Inflammatory macrophage treated with lipopolysaccharide for 4 hours (primary cell): Measurements from ENCODE around the gene CYFIP2.
A peak's percentile ranks its signal among the peaks of the same experiment; 100 is the strongest.

Experiments
- DNase-seq: peaks from one replicate; pipeline ENCODE4 v3.0.0-alpha.2; 2020

Gene CYFIP2

DNA sequence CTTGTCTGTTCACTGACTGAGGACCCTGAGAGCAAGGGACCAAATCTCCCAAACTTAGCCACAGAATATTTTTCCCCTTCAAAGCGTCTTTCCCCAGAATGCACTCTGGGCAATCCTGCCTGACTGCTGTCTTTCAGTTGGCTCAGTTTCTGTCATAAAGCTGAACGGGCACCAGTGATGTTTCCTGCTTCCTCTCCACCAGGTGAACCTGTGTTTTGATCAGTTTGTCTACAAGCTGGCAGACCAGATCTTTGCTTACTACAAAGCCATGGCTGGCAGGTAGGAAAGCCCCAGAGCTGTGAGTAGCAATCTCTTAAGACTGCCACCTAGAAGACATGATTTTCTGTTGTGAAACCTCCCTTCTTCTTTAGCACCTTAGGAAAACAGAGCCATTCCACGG lies 61.8 kb downstream of the CYFIP2 start:
- no peak for DNase-seq

DNA sequence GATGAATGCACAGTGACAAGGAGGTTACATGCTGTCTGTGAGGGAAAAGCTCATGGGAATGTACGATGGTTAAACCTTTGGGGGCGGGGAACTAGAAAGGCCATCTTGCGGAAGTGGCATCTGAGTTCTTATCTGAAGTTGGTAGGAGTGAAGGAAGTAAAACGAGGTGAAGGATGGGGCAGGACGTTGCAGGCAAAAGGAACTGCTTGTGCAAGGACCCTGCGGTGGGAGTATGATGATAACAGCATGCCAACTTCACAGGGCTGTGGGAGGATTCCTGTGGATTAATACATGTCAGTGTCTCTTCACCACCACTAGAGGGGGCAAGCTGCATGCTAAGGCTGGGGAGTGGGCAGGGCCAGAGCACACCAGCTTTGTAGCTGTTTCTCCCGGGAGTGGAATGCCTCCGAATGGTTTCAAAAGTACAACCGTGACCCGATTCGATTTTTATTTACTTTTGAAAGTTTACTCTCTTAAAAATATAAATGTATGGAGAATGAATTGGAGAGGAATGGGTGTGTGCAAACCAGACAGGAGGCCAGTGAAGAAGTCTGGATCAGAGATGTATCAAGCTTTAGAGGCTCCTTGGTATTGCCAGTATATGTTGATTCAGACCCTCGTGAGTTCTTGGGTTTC lies 62.5 kb downstream of the CYFIP2 start:
- DNase-seq = peak; percentile 76

DNA sequence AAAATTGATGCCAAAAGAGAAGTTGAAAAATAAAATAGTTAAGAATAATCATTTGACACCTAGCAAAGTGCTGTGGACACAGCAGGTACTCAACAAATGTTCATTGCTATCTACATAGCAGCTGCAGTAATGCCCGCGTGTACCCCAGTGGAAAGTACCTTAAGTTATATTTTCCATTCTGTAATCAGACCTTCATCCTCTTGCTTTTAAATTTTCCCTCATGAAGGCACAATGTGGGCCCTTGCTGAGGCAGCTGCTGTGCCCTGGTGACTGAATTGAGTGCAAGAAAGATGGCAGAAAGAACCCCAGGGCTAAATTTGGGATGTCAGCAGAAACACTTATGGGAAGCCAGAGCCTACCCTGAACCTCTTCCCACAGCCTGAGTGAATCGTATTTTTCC lies 65.9 kb downstream of the CYFIP2 start:
- no peak for DNase-seq

DNA sequence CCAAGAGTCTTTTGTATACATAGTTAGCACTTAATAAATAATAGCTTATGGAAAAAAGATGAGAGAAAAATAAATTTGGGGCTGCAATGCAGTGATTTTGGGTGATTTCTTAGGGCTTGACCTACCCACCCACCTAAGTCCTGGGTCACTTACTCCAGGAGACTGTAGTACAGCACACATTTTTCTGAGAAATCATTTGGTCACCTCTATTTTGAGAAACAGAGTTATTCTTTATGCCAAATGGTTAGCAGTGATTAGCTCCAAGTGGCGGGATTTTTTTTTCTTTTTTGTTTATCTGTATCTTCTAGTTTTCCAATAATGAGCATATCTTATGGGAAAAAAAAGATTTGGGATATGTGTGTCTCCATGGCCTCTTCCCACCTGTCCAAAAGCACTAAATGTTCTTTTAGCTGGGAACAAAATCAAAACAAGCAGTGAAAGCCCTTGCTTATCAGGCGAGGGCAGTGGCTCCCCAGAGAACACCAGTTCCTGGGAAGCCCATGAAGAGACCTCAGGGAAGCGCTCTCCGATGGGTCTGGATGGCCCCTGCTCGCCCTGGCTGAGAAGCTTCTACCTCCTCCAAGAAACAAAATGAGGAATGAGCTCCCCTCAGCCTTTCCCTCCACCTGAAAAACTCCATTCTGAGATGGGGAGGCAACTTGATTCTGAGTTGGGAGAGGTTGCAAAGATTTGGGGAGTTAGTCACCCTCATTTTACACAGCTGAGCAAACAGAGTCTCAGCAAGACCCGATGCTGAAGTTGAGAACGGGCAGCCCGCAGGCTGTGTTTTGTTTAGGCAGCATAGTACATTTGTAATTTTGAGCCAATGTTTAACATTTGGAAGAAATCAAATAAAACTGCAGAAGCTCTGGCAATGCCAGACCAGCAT lies 69.9 kb downstream of the CYFIP2 start:
- DNase-seq = no peak

DNA sequence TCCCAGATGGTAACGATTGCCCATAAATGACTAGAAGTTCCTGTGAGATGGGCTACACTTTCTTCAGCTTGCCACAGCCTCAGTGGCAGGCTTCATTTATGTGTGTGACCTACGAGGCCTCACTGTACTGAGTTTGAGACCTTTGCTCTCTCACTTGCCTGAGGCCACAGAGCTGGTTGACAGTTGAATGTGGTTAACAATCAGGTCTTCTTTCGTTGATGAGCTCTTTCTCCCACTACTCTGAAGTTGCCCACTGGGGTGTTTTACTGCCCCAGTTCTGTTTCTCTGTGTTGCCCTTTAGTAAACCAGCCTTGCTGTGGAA lies 70.5 kb downstream of the CYFIP2 start:
- no peak for DNase-seq

DNA sequence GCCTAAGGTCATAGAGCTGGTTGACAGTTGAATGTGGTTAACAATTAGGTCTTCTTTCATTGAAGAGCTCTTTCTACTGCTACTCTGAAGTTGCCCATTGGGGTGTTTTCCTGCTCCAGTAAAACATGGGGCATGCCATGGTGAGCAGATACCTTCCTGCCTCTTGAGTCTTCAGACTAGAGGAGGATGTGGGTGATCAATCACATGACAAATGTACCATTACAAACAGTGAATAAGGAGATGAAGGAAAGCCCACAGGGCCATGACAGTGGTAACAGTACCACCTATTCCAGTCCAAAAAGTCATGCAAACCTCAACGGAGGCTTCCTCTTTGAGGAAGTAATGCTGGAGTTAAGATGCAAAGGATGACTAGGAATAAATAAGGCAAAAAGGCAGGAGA lies 73.5 kb downstream of the CYFIP2 start:
- DNase-seq = no peak

DNA sequence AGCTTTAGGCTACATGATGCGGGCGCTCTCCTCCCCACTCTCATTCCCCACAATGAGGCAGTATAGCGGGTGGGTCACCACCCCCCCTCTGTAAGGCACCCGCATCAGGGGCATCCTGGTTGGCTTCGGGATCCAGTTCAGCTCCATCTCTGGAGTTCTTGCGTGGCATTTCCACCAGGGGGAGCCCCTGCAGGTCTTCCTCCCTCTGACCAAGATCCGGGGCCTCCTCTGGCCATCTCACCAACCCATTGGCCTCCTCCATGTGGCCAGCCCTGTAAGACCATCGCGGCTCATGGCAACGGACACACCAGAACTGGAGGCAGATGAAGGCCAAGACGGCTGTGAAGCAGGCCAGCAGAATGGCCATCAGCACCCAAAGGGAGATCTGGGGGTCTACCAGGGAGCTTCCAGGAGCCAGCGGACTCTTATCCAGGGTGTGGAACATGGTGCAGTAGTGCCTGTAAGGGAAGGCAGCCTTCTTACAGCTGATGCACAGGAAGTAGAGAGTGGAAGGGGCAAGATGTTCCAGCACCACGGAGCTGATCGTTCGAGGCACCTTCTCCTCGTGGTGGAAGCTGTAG lies 77.0 kb downstream of the CYFIP2 start:
- DNase-seq = peak; percentile 43

DNA sequence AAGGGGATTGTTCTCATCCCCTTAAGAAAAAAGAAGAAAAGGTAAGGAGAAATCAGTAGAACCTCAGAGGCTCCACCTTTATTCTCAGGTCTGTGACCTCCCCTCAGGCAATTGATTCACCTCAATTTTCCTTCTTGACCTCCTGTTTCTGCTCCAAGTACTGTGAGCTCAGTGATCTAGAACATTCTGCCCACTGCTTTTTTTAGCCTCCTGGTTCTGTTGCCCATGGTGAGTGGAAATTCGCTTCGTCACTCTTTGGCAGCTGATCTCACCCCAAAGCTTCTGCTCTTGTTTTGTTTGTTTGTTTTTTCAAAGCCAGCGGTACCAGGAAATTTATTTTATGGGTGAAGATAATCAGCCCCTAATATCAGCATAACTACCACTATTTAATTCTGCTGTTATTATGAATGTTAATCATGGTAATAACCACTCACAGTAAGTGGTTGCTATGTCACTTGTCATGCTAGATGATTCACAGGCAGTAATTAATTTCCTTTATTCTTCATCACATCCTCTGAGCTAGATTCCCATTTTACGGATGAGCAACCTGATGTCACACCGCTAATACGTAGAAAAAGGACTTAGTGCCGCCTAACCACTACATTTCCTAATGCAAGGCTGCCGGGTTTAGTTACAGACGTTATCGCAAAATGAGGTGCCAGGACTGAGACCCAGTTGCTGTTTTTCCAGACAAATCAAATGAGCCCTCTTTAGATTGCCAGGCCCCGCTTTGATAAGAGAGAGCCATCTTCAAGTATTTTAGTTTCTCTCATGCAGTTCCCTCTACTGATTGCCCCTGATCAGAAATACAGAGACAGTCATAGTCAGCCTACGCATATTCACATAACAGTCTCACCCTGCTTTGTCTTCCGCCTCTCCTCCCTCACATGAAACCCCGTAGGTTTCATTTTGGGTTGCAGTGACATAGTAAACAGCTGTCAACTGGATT lies 78.2 kb downstream of the CYFIP2 start:
- no peak for DNase-seq

DNA sequence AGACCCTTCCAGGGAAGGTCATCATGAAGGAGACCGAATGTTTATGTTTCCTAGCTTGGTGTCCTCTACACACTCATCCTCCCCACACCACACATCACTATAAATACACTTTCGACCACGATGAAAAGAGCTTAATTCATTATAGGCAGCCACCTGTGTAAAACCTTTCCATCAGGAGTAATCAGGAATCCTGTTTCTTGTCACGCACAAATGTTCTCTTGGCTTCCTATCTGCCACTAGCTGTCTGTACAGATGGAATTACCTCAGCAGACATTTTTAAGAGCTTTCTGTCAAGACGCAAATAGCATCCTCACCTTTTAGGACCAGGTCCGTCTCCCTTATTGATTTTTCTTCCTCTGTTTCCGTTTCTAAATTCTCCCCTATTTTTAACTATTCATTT lies 79.1 kb downstream of the CYFIP2 start:
- DNase-seq = no peak

DNA sequence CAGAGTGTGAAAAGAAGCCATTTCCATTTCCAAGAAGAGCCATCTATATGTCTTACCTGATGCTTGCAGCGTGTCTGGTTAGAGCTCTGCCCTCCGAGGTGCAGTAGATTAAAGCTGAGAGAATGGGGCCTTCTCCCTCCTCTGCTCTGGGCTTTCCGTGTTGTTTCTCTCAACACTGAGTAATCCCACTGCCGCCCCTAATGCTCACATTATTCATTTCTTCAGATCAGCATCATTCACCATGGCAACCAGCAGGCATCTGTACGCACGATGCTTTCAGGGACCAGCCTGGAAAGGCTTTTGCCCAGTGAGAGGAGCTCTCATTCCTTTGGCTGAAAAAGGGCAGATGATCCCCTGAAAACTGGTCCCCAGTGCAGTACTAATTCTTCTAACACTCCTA lies 79.6 kb downstream of the CYFIP2 start:
- no peak for DNase-seq

DNA sequence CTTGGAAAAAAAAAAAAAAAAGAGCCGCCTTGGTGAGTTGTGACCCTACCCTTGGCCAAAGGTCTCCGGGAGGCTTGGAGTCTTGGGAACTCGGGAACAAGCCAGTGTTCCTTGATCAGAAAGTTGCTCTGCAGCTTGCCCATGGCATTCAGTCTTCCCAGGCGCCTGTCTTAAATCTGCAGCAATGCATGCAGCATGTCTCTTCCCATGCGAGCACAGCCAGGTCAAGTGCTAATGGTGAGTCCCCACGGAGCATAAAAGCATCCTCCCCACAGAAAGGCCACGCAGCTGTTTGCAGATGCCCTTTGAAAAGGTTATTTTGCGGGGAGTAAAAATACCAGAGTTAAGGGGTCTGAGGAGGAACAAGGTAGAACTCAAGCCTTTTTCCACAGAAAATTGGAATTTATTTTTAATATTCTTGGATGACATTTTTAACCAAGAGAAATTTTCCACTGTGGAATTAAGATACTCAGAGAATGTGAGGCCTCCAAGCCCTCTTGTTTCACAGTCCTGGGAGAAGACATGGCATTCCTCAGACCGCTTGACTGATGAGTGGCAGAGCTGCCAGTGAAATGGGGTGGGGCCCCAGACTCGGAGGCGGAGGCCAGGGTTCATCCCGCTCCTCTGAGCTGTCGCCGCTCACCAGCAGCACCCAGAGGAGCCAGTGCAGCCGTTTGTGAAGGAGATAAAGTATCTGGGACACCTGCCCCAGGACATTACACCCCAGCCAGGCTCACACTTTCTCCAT lies 81.6 kb downstream of the CYFIP2 start:
- no peak for DNase-seq

DNA sequence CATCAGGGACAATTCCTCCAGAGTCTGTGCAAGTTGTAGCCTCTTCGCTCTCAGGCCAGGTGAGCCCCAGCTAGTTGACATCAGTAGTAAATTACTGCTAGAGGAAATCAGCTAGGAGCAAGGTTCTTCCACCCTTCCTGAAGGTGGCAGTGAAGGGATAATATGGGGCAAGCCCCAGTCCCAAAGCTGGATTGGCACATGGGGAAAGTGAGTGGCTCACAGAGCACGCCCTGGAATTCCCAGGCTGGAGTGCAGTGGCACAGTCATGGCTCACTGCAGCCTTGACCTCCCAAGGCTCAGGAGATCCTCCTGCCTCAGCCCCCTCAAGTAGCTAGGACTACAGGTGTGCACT lies 82.1 kb downstream of the CYFIP2 start:
- no peak for DNase-seq

DNA sequence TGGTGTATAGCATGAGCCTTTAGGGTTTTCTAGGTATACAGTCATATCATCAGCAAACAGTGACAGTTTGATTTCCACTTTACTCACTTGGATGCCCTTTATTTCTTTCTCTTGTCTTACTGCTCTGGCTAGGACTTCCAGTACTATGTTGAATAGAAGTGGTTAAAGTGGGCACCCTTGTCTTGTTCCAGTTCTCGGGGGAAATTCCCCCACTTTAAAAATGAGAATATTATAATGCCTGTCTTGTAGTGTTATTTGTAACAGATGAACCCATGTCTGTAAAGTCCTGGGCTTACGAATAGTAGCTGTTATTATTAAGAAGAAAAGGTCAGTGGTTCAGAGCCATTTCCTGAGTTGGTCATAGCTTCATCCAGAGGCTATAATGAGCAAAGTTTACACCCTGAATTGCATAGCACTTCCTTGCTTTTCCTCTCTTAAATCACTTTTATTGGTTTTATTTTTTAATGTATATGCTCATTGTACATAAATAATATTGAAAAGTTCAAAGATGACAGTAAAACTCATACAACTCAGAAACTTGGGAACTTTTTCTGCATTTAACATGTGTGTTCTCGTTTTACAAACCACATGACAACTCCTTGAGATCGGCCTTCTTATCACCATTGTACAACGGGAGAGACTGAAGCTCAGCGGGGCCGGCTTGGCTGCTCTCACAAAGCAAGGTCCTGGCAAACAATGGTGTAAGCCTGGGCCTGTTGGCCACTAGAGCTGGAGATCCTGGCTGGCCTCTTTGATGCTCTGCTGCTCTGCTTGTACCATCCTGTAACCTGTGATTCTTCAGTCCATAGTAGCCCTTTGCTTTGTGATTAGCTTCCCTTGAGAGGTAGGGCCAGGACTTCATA lies 85.2 kb downstream of the CYFIP2 start:
- DNase-seq = no peak

DNA sequence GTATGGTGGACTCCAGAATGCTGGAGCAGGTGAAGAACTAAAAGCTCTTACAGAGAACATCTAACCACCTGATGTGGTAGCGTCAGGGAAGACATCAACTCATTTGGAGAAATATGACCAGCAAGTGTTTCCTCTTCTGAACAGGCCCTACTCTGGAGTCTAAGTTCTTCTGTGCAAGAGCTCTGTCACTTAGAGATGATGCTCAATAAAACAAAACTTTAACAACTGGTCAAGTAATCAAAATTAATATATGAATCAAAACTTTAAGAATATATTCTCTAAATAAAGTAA lies 85.8 kb downstream of the CYFIP2 start:
- DNase-seq = no peak

DNA sequence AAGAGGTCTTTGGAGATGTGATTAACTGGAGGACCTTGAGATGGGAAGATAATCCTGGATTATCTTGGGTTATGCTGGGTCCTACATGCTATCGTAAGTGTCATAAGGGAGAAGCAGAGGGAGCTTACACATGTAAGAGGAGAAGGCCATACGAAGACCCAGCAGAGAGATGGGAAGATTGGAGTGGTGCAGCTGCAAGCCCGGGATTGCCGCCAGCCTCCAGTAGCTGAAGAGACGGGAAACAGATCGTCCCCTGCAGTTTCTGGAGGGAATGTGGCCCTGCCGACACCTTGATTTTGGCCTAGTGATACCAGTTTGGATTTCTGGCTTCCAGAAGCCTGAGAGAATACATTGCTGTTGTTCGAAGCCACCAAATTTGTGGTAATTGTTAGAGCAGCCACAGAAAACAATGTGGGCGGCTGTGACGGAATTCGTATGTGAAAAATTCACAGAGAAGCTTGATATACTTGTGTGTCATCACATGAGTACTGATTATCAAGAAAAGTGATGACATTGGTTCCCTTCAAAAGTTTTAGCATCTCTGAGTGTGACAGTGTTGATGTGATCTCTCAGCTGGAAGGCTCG lies 86.9 kb downstream of the CYFIP2 start:
- DNase-seq = no peak

DNA sequence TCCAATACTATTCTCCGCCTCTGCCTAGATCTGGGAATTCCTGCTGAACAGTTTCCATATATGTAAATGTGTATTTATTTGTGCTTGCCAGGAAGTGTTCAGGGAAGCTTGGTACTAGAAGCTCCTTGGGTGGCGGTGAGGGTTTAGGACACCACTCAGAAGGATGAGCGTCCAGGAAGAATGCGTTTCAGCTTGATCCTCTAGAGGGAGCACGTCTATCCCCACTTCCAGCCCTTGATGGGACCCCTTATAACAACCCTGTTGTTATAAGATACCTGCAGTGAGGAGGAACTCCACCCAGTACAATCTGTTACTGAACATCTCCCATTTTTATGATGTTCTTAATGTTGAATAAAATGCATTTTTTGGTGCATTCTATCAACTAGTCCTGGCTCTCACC lies 88.9 kb downstream of the CYFIP2 start:
- no peak for DNase-seq

DNA sequence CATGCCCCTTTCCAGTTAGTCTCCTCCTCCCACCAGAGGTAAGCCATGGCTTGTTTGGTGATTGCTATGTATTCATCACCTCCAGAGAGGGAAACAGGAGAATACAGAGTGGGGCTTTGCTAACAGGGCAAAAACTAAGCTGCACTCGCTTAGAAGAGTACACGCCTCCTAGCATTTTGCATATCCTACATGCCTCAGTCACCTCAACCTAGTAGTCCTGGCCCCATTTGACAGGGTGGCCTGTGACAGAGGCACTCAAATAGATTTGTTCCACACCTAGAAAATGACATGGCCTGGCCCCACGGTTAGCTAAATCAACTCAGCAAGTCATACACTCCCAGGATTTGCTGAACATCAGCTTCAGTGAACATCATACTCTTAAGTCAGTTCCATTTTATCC lies 90.7 kb downstream of the CYFIP2 start:
- no peak for DNase-seq

DNA sequence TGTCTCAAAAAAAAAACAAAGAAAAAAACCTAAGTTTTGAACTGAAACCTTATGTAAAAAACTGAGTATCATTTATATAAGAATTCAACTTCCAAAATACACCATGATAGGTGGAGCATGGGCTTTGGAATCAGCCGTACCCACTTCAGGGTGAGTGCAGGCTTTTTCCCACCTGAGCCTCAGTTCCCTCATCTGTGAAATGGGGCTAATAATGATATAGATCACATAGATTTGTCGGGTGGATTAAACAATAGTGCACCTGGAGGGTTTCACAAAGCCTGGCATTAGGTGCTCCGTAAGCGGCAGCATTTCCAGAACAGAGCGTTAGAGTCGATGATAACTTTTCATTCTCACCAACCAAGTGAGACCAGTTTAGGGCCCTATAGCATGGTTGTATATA lies 91.9 kb downstream of the CYFIP2 start:
- no peak for DNase-seq

DNA sequence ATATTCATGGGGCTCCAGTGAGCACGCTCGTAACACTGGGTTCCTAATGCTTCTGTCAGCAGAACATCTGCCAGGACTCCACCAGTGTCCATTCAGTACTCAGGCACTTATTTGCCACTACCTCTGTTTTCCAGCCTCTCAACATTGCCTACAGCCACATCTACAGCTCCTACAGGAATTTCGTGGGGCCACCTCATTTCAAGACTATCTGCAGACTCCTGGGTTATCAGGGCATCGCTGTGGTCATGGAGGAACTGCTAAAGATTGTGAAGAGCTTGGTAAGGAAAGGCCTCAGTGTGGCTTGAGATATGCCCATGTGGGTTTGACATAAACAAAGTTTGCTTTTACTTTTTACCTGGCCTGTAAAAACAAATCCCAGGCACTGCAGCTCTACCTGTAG lies 92.9 kb downstream of the CYFIP2 start:
- no peak for DNase-seq

DNA sequence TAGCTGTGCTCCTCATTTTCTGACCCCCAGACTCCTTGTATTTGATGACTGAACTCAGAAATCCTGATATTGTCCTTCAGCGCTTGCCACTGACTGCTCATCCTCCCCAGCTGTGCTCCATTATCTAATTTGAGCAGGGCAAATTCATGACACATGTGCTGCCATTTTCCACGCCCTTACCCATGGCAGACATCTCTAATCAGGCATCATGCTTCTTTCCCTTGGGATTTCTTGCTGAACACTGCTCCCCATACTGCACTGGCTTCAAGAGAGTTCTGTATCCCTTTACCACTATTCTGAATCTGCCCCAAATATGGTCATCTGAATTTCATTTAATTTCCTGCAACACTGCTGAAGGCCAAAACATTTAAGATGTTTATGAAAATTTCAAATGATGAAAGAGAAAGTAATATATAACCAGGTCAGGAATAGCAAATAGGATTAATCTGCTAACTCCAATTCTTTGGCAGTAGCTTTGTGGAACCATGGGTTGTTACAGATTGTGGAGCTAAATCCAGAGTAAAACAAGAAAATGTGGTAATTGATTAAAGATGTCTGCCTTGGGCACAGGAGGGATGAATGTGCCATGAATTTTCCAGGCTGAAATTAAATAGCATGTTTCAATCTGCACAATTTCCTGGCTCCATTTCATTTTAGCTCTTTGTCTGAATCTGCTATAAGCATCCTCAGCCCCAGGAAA lies 93.6 kb downstream of the CYFIP2 start:
- no peak for DNase-seq

DNA sequence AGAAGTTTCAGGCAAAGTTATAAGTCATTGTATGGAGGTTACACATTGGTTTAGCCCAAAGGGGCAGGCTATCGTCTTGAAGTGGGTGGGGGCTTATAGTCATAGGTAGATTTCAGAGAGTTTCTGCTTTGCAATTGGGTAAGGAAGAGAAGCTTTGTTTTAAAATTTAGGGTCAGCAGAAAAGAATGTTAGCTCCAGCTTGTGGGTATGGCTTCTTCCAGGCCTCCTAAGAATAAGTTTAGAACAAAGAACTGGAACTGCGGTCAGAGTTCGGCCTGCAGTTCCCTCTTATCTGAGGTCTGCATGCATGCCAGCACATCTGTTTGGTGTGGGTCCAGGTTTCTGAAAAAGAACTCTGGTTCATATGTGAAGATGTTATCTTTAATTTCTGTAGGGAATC lies 96.1 kb downstream of the CYFIP2 start:
- no peak for DNase-seq
